ENCODE results near the gene ALK. TPM values are rescaled to one million over a fixed set of nuclear protein-coding genes. Genes with fewer than 3 reads are reported as not detected.

ALK gene
- total RNA-seq, 1 experiment from 2014 or later = not detected

- Histone ChIP-seq H3K14ac (ENCODE audit: insufficient read depth, low read length) (no peak overlapping the region), H3K23me2 (ENCODE audit: insufficient read length, low read depth, low read length, poor library complexity, severe bottlenecking) (no peaks in the 10 kb centered on the region), H3K56ac (ENCODE audit: insufficient read length, low read depth, low read length) (no peak overlapping the region), H2BK15ac (ENCODE audit: low read depth, low read length) (no peak overlapping the region), H3T11ph (ENCODE audit: low read length) (no peak overlapping the region), H4K20me1 (ENCODE audit: control insufficient read depth, insufficient read depth, insufficient read length) (no peaks in the 10 kb centered on the region), H3K23ac (ENCODE audit: insufficient read length, low read depth, low read length) (no peak overlapping the region), H3K4me1 (ENCODE audit: insufficient read depth, low read length) (no peaks in the 10 kb centered on the region), H2BK120ac (ENCODE audit: low read depth, low read length, poor library complexity, severe bottlenecking) (no peak overlapping the region), H3K79me2 (ENCODE audit: insufficient read depth, low read length) (no peaks in the 10 kb centered on the region), H4K91ac (ENCODE audit: insufficient read length, low read depth, low read length) (no peak overlapping the region), H3K9me3 (ENCODE audit: control insufficient read depth, low read depth, low read length) (no peaks in the 10 kb centered on the region), H3K18ac (ENCODE audit: insufficient read length, low read depth, low read length) (no peak overlapping the region), H2BK5ac (ENCODE audit: insufficient read length, low read length) (no peak overlapping the region), H2BK20ac (ENCODE audit: low read depth, low read length, poor library complexity, severe bottlenecking) (no peak overlapping the region), H3K9ac (ENCODE audit: extremely low read depth, insufficient read length, low read length) (no peak overlapping the region), H3K27me3 (ENCODE audit: insufficient read depth, low read length) (no peaks in the 10 kb centered on the region), H2AFZ (ENCODE audit: low read length) (no peak overlapping the region), H3K4ac (ENCODE audit: low read depth, low read length) (no peak overlapping the region), H3K79me1 (ENCODE audit: insufficient read depth, low read depth, low read length, poor library complexity, severe bottlenecking) (no peaks in the 10 kb centered on the region), H4K5ac (ENCODE audit: insufficient read length, low read depth, low read length) (no peak overlapping the region), H2AK5ac (ENCODE audit: insufficient read length, low read length) (no peak overlapping the region), H3K27ac (ENCODE audit: insufficient read length, low read depth, low read length) (no peak overlapping the region), H2BK12ac (ENCODE audit: insufficient read length, low read depth, low read length) (no peak overlapping the region), H4K8ac (replicated peaks; ENCODE audit: insufficient read length, low read depth, low read length) (no peak overlapping the region), H3K4me2 (ENCODE audit: insufficient read depth, insufficient read length, low read length) (no peak overlapping the region)
- no peaks in the 10 kb centered on the region for H3K4me1 Mint-ChIP-seq
- H3K36me3 Mint-ChIP-seq (ENCODE audit: insufficient read depth in 1 of 3, low read depth in 3 of 3) = no peaks in the 10 kb centered on the region
- no peak overlapping the region for H3K4me3 Mint-ChIP-seq
- no peak overlapping the region for H3K27ac Mint-ChIP-seq
- TF ChIP-seq CTCF (conservative IDR thresholded peaks at IDR 0.05) = no peak
- no peaks in the 10 kb centered on the region for H3K9me3 Mint-ChIP-seq
- DNase-seq = no peak
- H3K27me3 Mint-ChIP-seq (ENCODE audit: low read depth) = no peaks in the 10 kb centered on the region; the same call in none of the 2 replicates
- no CpG with 5 or more reads among the region's 4 CpGs for WGBS (ENCODE audit: extremely low coverage, insufficient read length, low lambda C conversion rate)
Measured at GRCh38 chr2:29657674-29658073, 263.7 kb downstream of the ALK start.
